SJCRH30 (cell line): ENCODE results near the gene ELAVL2. TPM values are rescaled to one million over a fixed set of nuclear protein-coding genes. Genes with fewer than 3 reads are reported as not detected.
A peak's percentile ranks its signal among the peaks of the same experiment; 100 is the strongest.

Experiments
- DNase-seq, 2 experiments: peaks; one replicate each; pipeline ENCODE4 v3.0.0-alpha.2; 2015 to 2020
- H3K27ac ChIP-seq: fragments of 250-450 bp; sonication (Bioruptor Pico); 2 replicates; pipeline ENCODE4 v1.5.1; 2020; ENCODE audit warnings: mild to moderate bottlenecking, moderate library complexity
- H3K27me3 ChIP-seq: fragments of 250-450 bp; sonication (Bioruptor Pico); 2 replicates; pipeline ENCODE4 v1.5.1; 2020; ENCODE audit warnings: mild to moderate bottlenecking, moderate library complexity
- H3K36me3 ChIP-seq: fragments of 250-450 bp; sonication (Bioruptor Pico); 2 replicates; pipeline ENCODE4 v1.5.1; 2020; ENCODE audit warnings: mild to moderate bottlenecking, moderate library complexity
- H3K4me1 ChIP-seq: fragments of 250-450 bp; sonication (Bioruptor Pico); 2 replicates; pipeline ENCODE4 v1.5.1; 2020; ENCODE audit warnings: mild to moderate bottlenecking, moderate library complexity
- H3K4me3 ChIP-seq: fragments of 250-450 bp; sonication (Bioruptor Pico); 2 replicates; pipeline ENCODE4 v1.5.1; 2020; ENCODE audit warnings: mild to moderate bottlenecking, moderate library complexity
- H3K9me3 ChIP-seq: fragments of 250-450 bp; sonication (Bioruptor Pico); replicated peaks from 2 replicates; pipeline ENCODE4 v1.5.1; 2020; ENCODE audit warnings: mild to moderate bottlenecking, moderate library complexity
- total RNA-seq: library from RNA; depleted of rRNA; stranded (reverse); fragments of >200 nt; shearing (Covaris generic); gene quantifications from 2 replicates; pipeline ENCODE4 v1.2.3, GENCODE V29; 2014

The ELAVL2 gene
- total RNA-seq, 1 experiment from 2014 or later, result 29.1 TPM

DNA sequence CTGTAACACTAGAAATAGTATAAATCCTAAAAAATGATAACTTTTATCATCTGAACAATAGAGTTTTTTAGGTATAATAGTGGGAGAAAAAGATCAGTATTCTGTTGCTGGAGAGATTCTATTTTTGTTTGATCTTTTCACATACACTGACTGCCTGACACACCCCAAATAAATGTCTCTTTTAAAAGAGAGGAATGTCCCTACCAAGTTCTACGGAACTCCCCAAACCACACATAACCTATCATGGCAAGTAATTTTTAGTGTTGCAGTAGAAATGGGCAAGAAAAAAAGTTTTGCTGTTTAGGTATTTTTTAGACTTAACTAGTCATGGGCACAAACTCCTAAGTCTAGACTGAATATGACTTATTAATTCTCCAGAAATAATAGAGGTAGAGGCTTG lies 139.1 kb downstream of the ELAVL2 start:
- Histone ChIP-seq H3K4me1 (peaks cover 56% of the 10 kb centered on the region), H3K27me3 (no peaks in the 10 kb centered on the region), H3K36me3 (peaks cover 2% of the 10 kb centered on the region; the same call in 1 of the 2 replicates), H3K4me3 (no peak overlapping the region), H3K9me3 (no peaks in the 10 kb centered on the region), H3K27ac (peak overlapping the region; percentile 33)
- DNase-seq, result no peak

DNA sequence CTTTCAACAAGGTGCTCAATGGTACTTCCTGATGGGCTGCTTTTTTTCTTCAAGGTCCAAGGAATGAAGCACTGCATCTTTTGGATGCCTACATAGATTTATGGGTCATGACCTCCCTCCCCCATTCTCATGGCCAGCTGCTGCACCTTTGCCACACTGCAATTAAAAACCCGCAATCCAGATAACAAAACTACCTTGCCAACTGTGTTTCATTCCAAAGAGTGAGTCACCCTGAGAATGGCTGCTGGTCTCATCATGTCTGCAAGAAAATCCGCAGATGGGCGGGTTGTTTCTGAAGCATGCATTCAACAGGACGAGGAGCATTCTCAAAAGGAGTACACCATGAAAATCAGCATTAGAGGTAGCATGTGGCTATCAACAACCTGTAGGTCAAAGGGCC lies 139.8 kb downstream of the ELAVL2 start:
- Histone ChIP-seq H3K27me3 (no peaks in the 10 kb centered on the region), H3K36me3 (peaks cover 4% of the 10 kb centered on the region; the same call in 1 of the 2 replicates), H3K4me3 (no peak overlapping the region), H3K9me3 (no peaks in the 10 kb centered on the region), H3K4me1 (peaks cover 57% of the 10 kb centered on the region), H3K27ac (peak overlapping the region; percentile 33)
- DNase-seq, result peak; percentile 74 to 83

DNA sequence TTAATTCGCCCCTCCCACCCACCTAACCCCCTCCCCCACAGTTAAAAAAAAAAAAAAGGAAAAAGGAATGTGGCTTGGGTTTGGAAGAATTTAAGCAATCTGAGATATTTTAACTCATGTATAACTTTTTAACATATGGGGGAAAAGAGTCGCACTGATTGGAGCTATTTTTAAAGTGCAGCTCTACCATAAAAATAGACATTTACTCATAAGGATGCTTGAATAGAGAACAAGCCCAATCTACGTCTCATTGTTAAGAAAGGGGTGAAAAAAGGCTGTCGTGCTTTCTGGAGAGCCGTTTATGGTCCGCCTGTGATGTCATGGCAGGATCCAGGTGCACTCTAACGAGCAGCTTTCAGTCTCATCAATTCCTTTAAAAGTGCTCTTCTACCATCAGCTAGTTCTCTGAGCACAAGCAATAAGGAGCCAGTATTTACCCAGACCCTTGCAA lies 142.4 kb downstream of the ELAVL2 start:
- Histone ChIP-seq H3K36me3 (peaks cover 9% of the 10 kb centered on the region), H3K27me3 (no peaks in the 10 kb centered on the region), H3K27ac (peak overlapping the region; percentile 95), H3K4me1 (peaks cover 57% of the 10 kb centered on the region), H3K9me3 (no peaks in the 10 kb centered on the region), H3K4me3 (peak overlapping the region; percentile 10; the same call in 1 of the 2 replicates)
- DNase-seq, result peak; percentile 30 to 62

DNA sequence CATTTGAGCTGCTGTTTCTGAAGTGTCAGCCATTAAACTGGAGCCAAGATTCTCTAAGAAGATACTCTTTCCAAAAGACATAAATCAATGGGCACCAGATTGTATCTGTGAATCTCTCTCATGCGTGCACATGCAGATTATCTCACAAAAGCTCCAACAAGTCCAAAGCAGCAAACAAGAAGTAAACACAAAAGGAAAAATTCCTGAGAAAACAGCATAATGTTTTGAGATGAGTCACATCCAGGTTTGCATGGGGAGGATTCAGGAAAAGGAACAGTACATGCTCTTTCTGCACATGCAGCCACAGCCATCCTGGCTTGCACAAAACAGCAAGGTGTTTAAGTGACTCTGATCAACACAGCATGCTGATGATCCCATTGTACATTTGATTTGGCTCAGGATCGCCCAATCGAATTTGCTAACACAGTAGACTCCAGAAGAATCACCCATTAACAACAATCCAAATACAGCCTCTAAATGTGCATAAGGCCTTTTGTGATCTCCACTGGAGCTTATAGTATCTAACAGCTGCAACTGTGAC lies 143.1 kb downstream of the ELAVL2 start:
- Histone ChIP-seq H3K4me3 (peak overlapping the region; percentile 13; the same call in 1 of the 2 replicates), H3K27ac (peak overlapping the region; percentile 95), H3K9me3 (no peaks in the 10 kb centered on the region), H3K27me3 (no peaks in the 10 kb centered on the region), H3K4me1 (peaks cover 57% of the 10 kb centered on the region), H3K36me3 (peaks cover 16% of the 10 kb centered on the region)
- DNase-seq, result peak; percentile 46 to 83

DNA sequence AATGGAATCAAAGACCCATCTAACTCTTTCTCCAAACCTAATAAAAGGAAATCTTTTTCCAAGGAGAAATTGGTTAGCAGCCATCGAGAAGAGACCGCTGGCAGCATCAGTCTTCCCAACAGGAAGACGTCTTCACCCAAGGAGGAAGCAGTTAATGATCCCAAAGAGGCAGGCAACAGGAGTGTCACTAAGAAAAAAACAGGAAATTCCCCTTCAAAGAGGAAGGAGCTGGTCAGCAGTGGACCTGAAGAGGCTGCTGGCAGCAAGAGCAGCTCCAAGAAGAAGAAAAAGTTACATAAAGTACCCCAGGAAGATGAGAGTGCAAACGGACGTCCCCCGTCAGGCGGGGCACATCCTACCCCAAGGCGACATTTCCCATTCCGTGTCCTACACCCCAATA lies 143.7 kb downstream of the ELAVL2 start:
- Histone ChIP-seq H3K27me3 (no peaks in the 10 kb centered on the region), H3K4me3 (no peak overlapping the region), H3K9me3 (no peaks in the 10 kb centered on the region), H3K27ac (peak overlapping the region; percentile 95), H3K4me1 (peaks cover 52% of the 10 kb centered on the region), H3K36me3 (peaks cover 21% of the 10 kb centered on the region)
- no peak for DNase-seq

DNA sequence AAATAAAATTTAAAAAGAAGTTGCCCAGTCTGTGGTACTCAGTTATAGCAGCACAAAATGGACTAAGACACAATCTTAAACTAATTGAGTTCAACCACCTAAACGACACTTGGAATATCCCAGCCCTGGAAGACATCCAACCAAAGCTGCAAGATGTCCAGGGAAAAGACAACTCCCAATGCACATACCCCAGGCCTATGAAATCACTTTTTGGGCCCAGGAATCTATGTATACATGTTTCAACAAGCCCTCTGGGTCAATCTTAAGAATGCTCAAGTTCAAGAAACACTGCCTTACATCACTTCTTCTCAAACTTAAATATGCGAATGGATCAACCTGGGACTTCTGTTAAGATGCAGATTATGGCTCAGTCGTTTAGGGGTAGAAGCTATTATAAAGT lies 148.6 kb downstream of the ELAVL2 start:
- Histone ChIP-seq H3K36me3 (peaks cover 48% of the 10 kb centered on the region), H3K4me3 (no peak overlapping the region), H3K4me1 (peaks cover 10% of the 10 kb centered on the region), H3K9me3 (no peaks in the 10 kb centered on the region), H3K27me3 (no peaks in the 10 kb centered on the region), H3K27ac (no peak overlapping the region)
- DNase-seq, result no peak

DNA sequence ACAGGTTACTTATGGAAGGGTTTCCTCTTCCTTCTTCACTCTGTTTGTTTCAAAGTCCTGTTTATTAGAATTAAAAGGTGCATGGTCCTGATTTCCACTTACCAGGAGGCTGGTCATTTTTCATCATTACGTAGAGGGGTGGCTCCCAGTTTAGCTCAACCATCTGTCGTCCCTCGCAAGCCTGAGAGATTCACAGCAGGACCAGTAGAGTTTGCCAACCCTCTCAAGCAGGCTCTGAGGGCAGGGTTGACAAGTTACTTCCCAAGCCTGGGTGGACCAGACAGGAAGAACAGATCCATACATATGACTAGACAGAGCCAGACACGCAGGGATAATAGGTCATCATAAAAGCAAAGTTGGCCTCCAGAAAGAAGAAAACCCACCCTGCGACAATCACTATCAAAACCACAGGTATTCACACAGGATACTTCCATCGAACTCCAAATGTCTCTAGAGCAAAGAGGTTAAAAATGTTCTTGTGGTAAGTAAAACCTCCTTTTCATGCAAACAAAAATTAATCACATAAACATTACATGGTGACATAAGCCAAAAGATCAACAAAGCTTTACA lies 151.9 kb downstream of the ELAVL2 start:
- H3K4me3 ChIP-seq, result no peak overlapping the region
- no peak for DNase-seq

DNA sequence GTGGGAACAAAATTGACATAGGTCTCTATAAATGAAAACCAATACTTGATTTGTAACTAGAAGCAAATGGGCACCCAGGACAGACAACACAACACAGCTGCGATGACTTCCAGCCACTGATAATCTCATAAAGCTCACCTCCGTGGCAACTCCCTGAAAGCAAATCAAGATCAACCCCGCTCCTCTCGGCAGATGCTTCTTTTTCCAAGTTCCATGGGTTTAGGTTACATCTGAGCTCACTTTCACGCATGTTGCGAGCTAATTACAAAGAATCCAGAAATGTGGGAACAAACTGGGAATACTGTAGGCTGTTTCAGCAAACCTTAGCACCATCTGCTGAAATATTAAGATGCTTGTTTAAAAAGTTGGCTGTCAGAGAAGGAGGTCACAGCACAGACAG lies 153.9 kb downstream of the ELAVL2 start:
- peaks cover 66% of the 10 kb centered on the region for H3K36me3 ChIP-seq
- no peak overlapping the region for H3K4me3 ChIP-seq
- peak; percentile 32 to 65 for DNase-seq
- peak overlapping the region; percentile 45 for H3K27ac ChIP-seq
- peaks cover 13% of the 10 kb centered on the region for H3K4me1 ChIP-seq
- no peaks in the 10 kb centered on the region for H3K27me3 ChIP-seq
- no peaks in the 10 kb centered on the region for H3K9me3 ChIP-seq

More for the DNA sequence above, 151.9 kb downstream of the ELAVL2 start:
- no peaks in the 10 kb centered on the region for H3K9me3 ChIP-seq
- no peaks in the 10 kb centered on the region for H3K27me3 ChIP-seq
- peaks cover 68% of the 10 kb centered on the region for H3K36me3 ChIP-seq
- peaks cover 13% of the 10 kb centered on the region for H3K4me1 ChIP-seq
- H3K27ac ChIP-seq, result no peak overlapping the region

DNA sequence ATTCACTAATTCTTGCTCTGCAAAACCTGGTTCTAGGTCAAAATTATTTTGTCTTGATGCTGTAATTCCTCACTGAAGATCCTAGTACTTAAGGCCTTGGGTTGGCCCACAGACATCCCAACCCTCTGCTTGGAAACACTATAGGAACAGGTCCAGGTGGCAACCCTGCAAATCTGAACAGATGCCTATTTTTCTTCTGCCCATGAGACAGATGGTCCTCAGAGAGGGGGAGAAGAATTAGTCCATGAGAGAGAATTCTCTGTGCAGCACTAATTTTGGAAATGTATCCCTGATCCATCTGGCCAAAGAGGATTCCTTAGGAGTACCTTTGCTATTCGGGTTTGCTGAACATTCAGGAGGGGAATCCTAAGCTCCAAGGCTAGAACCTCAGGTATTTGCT lies 156.3 kb downstream of the ELAVL2 start:
- Histone ChIP-seq H3K4me1 (peaks cover 13% of the 10 kb centered on the region), H3K4me3 (no peak overlapping the region), H3K27ac (no peak overlapping the region), H3K9me3 (no peaks in the 10 kb centered on the region), H3K36me3 (peaks cover 60% of the 10 kb centered on the region), H3K27me3 (no peaks in the 10 kb centered on the region)
- DNase-seq, result no peak

DNA sequence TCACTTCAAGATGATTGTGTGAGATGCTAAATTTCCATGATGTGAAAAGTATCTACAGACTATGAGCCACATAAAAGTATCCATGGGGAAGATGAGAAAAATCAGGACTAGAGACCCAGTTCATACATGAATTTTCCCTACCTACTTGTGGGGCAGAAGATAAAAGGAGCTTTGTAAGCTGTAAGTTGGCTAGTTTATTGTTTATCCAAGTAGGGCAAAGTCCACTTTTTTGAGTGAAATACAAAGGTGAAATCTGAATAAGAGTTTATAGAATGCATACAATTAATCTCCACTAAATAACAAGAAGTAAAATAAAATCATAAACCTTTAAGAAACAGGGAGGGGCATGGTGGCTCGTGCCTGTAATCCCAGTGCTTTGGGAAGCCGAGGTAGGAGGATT lies 160.4 kb downstream of the ELAVL2 start:
- Histone ChIP-seq H3K4me1 (no peaks in the 10 kb centered on the region), H3K27ac (no peak overlapping the region), H3K27me3 (no peaks in the 10 kb centered on the region), H3K36me3 (peaks cover 61% of the 10 kb centered on the region), H3K9me3 (no peaks in the 10 kb centered on the region), H3K4me3 (no peak overlapping the region)
- no peak for DNase-seq

DNA sequence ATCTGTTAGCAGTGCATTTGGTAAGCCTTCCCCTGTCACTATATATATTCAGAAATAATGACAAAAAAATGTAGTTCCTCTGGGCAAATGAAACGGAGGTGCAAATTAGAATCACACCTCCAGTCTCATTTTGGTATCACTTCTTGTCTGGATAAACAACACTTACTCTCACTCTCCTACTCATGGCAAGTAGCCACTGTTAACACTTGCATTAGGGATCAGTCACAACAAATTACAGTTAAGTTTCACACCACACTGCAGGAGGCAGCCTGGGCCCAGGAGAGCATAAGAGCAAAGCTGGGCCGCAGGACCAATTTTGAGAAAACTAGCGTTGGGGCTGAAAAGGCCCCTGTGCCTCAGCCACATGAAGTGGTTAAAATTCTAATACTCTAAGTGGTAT lies 161.0 kb downstream of the ELAVL2 start:
- Histone ChIP-seq H3K4me3 (no peak overlapping the region), H3K4me1 (no peaks in the 10 kb centered on the region), H3K9me3 (no peaks in the 10 kb centered on the region), H3K27me3 (no peaks in the 10 kb centered on the region), H3K27ac (no peak overlapping the region), H3K36me3 (peaks cover 55% of the 10 kb centered on the region)
- no peak for DNase-seq

DNA sequence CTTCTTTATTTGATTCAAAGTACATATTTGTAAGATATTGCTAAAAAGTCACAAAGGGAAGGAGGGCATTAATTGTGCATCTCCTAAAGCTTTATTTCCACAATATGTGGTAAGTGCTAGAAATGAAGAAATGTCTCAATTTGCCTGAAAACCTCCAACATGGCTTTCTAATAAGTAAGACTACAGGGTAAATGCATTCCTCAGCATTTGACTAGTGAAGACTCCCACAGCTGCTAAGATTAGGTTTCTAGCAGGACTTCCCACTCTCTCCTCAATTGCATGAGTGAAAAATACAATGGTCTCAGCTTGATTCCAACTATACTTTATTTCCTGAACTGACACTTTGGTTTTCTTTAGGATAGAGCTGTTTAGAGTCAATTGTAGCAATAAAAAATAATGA lies 162.1 kb downstream of the ELAVL2 start:
- no peaks in the 10 kb centered on the region for H3K9me3 ChIP-seq
- H3K27ac ChIP-seq, result peak overlapping the region; percentile 5; the same call in 1 of the 2 replicates
- H3K4me1 ChIP-seq, result no peaks in the 10 kb centered on the region
- no peaks in the 10 kb centered on the region for H3K27me3 ChIP-seq
- H3K4me3 ChIP-seq, result no peak overlapping the region
- H3K36me3 ChIP-seq, result peaks cover 44% of the 10 kb centered on the region
- no peak for DNase-seq

DNA sequence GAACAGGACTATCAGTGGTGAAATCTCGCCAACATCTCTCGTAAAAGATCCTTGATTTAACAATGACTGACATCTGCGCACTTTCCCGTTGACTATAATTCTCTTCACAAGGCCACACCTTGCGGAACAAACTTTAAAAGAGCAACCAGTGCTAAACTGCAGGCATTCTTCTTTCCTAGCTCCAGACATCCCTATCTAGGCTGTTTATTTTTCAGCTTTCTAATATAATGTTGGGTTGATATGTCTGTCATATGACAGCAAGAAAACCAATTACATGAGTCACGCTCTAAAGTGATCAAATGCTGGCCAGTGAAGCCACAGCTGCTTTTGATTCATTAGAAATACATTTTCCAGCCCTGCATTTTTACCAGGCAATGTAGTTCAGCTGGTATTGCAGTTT lies 162.5 kb downstream of the ELAVL2 start:
- no peak for DNase-seq
- no peaks in the 10 kb centered on the region for H3K27me3 ChIP-seq
- H3K4me1 ChIP-seq, result no peaks in the 10 kb centered on the region
- H3K27ac ChIP-seq, result peak overlapping the region; percentile 5; the same call in 1 of the 2 replicates
- H3K4me3 ChIP-seq, result no peak overlapping the region
- peaks cover 44% of the 10 kb centered on the region for H3K36me3 ChIP-seq
- no peaks in the 10 kb centered on the region for H3K9me3 ChIP-seq

DNA sequence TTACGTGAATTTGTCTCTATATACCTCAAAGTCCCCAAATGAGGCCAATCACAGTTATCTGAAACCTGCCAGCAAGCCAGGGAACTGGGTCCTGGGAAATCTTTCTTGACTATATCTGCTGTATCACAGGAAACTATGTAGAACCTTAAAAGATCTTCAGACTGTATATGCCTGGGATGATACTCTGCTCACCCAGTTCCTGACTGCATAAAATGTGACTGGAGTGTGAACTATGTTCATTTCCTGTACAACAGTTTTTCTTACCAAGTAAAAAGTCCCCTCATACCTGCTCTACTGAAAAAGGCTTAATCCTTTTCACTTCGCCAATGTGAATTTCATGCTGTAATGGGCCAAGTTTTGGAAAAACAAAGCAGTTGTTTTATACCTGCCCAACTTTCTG lies 162.9 kb downstream of the ELAVL2 start:
- H3K9me3 ChIP-seq, result no peaks in the 10 kb centered on the region
- no peak for DNase-seq
- H3K27me3 ChIP-seq, result no peaks in the 10 kb centered on the region
- no peak overlapping the region for H3K27ac ChIP-seq
- no peaks in the 10 kb centered on the region for H3K4me1 ChIP-seq
- peaks cover 43% of the 10 kb centered on the region for H3K36me3 ChIP-seq
- H3K4me3 ChIP-seq, result no peak overlapping the region

DNA sequence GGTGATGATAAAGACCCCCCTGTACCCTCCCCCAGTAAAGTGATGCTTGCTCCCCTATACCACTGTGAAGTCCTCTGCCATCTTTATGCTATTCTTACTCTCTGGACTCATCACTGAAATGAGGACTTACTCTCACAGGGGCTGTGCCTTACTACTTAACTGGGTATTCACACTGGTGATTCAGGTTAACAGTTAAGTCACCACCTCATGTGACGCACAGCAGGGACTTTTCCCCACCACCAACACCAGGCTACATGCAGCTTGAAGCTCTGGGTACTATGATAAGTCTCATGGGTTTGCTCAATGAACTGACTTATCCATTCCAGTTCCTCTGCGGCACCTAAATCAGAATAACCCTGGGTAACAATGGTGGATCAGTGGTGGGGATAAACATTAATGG lies 163.7 kb downstream of the ELAVL2 start:
- peaks cover 37% of the 10 kb centered on the region for H3K36me3 ChIP-seq
- no peak for DNase-seq
- no peak overlapping the region for H3K27ac ChIP-seq
- no peak overlapping the region for H3K4me3 ChIP-seq
- H3K4me1 ChIP-seq, result no peaks in the 10 kb centered on the region
- no peaks in the 10 kb centered on the region for H3K9me3 ChIP-seq
- no peaks in the 10 kb centered on the region for H3K27me3 ChIP-seq
